HG03060 (cell line): ENCODE results near the gene SORCS2.

Experiments
- ATAC-seq: cut with Tn5 transposase; IDR thresholded peaks from one replicate; pipeline ENCODE4 v1.9.1; 2021; ENCODE audit warnings: low read depth, moderate number of reproducible peaks; ENCODE audit not compliant: unreplicated experiment

The SORCS2 gene

DNA sequence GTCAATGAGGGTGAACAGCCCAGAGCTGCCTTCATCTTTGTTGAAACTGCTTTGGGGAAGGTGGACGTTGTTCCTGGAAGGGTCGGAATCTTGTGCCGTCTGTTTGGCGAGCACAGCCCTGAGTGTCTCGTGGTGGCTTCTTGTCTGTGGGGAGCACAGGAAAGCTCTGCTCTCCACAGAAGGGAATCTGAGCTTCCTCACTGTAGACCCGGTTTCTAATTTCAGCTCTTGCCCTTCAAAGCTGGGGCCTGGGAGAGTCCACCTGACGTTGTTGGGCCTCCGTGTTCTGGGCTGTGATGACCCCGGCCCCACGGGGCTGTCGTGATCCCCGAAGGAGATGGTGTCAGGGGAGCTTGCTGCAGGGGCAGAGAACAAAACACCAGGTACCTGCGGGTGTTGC is 47.5 kb downstream of the SORCS2 start:
- no peak for ATAC-seq

DNA sequence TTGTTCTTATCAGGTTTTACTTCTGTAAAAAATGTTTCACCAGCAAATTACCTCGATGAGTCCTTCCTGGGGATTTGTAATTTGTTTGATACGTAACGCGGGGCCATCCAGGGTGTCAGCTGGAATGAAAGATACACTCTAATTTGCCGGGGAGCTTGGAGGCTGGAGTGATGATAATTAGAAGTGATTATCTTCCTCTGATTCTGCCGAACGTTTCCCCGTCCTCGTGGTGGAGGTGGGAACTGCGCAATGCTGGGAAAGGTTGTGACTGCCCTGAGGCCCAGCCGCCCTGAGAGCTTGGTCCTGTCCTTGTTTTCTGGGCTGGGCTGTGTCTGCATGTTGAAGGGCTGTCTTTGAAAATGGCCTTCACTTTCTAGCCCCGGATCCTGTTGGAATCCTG is 48.0 kb downstream of the SORCS2 start:
- no peak for ATAC-seq

DNA sequence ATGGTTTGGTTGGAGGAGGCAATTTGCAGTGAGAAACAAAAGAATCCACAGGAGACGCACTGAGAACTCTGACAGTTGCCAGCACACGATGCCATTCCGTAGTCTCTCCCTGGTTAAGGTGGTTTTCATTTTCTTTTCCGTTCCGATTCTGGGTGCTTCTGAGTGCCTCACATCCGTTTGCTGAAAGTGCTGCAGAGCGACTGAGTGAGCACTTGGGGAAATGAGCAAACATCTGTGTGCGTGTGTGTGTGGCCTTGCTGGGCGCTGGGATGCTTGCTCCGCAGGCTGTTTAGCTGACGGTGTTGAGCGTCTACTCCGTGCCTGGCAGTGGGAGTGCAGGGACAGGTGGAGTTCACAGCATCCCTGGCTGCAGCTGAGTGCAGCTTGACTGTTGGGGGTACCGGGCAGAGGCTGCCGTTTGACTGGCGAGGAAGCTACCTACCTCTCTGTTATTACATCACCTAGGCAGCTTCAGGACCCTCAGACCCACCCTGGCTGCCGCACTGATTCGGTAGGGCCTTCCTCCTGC is 49.3 kb downstream of the SORCS2 start:
- no peak for ATAC-seq

DNA sequence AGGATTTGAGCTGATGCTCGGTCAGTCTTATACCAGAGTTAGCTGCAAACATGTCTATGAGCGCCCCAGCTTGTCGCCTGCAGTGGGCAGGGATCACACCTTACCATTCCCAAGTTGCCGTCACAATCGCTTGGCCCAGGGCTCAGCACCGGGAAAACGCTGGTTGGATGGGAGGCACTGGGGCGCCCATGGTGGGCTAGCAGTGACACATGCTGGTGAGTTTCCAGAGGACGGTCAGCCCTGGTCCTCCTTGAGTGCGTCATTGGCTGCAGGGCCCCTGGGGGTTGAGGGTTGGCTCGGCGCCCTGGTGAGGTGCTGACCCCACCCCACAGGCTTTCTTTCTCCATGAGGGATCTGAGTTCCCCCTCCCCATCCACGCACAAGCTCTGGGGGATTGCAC is 50.4 kb downstream of the SORCS2 start:
- no peak for ATAC-seq

DNA sequence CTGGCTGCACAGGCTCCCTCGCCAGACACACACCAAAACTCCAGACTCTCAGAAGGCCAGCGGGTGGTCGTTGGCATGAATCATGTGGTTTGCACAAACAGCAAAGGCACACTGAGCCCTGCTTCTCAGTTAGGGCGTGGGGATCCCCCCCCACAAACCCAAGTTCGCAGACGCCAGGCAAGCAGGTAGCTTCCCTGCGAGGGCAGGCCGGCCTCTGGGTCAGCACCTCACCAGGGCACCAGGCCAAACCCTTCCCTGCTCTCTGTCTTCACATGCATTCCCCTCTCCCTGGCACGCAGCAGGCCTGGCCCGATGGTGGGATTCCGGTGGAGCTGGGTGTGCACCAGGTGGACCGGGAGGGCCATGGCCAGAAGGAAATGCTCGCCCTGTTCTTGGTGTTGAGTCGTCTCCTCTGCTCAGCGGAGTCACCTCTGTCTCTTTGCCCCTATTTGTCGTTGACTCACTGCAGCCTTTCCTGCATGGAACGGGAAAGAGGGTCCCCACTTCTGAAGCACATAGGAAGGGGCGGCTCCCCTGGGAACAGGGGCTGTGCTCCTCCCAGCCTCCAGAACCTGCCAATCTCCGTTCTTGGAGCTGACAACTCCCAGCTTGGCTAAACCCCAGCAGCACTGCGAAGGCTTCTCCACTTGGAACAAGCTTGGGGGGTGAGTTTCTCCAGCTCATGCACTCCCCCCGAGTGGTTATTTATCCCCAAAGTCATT is 51.4 kb downstream of the SORCS2 start:
- ATAC-seq: no peak

DNA sequence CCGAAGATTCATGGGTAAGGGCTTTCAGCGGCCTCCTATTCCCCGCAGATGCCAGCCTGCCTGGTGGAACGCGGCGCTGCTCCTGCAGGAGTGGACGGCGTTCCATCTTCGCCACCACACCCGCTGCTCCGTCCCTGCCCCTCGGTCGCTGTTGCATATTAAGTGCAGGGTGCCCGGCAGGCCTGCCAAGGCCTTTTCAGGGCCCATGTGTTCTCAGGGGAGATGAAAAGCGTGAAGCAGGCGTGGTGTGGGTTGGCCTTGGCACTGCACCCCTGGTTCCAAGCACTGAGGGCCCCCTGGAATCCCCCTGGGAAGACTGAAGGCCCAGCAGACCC is 52.0 kb downstream of the SORCS2 start:
- no peak for ATAC-seq

DNA sequence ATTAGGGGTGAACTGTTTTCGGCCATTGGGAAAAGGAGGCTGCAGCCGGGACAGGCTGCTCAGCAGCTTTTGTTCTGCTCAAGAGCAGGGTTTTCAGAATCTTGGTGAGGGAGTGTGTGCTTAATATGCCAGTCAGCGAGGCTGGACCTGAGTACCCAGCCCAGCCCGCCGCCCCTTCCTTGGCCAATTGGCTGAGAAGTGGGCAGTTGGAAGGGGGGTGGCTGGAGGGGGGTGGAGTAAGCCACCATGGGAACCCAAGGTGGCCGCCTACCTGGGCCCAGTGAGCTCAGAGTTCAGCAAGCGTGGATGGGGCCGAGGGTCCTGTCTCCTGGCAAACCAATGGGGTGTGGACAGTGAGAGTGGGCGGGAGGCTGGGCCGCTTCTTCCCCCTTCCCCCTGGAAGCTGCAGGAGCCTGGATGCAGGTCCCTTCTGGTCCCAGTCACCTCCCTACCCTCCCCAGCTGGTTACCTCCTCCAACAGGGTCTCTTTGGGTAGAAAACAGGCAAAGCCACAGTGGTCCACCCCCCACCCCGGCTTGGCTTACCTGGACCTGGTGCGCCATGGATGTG is 52.5 kb downstream of the SORCS2 start:
- ATAC-seq: no peak

DNA sequence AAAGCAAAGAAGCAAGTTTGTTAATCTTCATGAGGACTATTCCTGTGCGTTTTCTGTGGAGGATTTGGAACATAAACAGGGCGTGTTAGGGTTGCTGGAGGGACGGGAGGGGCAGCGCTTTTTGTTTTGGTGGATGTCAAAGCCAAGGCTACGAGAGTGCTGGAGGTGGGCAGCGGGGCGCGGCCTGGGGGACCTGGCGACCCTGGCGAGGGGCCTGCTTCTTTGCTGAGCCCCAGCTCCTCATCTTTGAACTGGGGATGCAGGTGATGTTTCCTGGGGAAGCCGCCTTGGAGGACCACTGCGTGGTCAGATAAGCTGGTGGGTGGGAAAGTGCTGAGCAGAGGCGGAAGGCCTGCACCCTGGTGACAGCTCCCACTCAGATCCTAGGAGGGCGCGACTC is 55.2 kb downstream of the SORCS2 start:
- ATAC-seq: no peak

DNA sequence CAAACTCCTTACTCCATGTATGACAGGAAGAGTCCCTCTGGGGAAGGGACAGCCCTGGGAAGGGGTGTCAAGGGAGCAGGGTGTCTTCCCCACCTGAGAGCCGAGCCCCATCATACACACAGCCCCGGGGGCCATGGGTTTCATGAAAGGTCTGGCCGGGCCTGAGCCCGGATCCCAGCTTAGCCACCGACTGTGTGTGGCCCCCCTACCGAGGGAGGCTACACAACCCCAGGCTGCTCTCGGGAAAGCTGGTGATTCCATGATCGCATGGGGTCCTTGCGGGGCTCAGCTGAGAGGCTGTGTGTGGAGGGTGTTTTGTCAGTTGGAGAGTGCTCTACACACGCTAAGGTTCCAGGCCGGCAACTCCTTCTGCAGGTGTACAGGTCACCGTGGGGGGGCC is 55.6 kb downstream of the SORCS2 start:
- ATAC-seq: no peak

DNA sequence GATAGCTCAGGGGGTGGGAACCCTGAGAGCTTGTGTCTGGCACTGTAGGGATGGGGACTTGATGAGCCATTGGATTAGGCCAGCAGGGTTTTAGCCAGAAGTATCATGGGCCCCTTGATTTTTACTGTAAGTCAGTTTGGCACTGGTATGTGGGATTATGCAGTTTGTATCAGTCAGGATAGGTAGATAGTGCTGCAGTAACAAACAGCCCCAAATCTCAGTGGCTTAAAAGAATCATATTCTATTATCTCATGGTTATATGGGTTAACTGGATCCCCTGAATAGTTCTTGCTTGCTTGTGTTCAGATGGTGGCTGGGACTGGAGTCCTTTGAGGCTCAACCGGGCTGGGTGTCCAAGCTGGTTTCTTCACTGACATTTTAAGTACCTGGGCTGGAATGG is 56.5 kb downstream of the SORCS2 start:
- no peak for ATAC-seq

DNA sequence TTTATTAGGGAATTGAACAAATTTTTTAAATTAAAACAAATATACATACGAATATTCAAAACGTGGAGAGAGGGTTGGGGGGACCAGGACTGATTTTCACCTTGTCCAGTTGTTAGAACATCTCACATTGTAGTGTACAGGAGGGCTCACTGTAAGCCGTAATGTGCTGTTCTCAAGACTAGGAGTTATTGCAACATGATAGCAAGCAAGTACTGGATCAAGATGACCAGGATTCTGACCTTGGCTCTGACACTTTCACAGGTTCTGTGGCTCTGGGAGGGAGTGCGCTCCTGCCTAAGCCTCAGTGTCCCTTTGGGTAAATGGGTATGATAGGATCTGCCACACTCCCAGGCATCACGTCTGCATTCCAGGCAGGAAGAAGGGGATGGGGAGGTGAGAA is 59.0 kb downstream of the SORCS2 start:
- ATAC-seq: no peak

DNA sequence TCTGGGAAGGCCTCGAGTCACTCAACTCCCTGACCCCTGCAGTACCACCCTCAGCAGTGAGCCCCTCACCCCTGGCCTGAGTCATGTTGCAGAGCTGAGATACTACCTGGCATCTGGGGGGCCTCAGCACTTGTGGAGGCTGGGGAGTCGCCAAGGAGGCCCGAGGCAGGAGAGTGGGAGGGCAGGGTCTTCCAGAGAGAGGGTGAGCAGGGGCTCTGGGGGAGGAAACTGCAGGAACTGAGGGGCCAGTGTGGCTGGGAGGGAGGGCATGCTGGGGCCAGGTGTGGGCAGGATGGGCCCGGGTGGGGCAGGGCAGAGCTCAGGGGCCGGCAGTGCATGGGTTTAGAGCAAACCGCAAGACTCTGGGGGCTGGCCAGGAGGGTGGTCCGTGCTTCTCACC is 59.7 kb downstream of the SORCS2 start:
- ATAC-seq: no peak

DNA sequence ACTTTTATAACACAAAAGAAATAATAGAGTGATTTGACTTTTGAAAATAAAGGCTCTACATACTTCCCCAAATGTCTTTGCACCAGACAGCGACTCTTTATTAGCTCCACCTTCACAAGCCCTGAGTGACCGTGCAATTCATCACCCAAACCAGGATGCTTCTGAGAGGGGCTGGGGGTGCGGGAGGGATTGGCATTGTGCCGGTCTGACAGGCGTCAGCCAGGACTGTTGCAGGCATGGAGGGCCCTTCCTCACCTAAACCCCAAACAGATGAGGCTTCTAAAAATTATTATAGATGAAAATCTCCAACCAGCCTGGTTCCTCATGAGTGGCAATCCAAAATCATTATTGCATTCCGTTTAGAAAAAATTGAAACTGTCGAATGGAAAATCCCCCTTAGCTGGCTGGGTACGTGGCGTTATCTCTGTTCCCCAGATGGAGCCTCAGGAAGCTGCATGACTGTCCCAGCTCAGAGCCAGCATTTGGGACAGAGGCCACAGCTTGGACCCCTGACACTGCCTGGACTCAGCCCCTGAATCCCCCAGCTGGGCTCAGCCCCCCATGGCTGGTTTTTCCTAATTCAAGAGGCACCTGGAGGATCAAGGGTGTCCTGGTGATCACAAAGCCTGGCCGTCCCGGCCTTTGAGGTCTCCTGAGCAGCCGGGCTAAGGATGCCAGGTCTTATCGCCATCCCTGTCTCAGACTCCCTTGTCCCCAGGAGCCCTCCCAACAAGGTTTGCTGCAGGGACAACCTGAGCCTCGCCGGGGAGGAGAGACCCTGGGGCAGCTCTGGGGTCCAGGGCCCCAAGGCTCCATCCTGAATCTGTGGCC is 60.4 kb downstream of the SORCS2 start:
- ATAC-seq: no peak

DNA sequence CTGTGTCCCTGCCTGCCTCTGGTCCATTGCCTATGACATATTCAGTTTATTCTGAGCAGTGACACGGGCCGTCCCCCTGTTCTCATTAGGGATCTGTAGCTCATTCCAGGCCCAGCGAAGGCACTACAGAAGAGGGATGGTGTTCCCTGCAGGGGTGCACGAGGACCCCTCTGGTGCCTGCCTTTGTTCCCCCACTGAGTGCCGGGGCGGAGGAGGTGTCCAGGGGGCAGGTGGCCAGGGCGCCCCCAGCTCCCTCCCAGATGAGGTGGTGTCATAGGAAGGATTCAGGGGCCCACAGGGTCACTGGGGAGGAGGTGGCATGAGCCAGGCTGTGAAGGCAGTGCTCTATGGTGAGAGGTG is 61.0 kb downstream of the SORCS2 start:
- ATAC-seq: no peak

DNA sequence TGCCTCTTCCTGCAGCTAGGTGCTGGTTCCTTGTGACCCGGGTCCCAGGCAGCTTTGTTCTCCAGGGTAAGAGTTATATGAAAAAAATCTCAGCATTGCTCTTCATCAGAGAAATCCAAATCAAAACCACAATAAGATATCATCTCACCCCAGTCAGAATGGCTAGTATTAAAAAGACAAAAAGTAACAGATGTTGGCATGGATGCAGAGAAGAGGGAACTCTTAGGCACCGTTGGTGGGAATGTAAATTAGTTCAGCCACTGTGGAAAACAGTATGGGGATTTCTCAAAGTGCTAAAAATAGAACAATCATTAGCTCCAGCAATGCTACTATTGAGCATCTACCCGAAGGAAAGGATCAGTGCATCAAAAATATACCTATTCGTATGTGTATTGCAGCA is 61.5 kb downstream of the SORCS2 start:
- no peak for ATAC-seq

DNA sequence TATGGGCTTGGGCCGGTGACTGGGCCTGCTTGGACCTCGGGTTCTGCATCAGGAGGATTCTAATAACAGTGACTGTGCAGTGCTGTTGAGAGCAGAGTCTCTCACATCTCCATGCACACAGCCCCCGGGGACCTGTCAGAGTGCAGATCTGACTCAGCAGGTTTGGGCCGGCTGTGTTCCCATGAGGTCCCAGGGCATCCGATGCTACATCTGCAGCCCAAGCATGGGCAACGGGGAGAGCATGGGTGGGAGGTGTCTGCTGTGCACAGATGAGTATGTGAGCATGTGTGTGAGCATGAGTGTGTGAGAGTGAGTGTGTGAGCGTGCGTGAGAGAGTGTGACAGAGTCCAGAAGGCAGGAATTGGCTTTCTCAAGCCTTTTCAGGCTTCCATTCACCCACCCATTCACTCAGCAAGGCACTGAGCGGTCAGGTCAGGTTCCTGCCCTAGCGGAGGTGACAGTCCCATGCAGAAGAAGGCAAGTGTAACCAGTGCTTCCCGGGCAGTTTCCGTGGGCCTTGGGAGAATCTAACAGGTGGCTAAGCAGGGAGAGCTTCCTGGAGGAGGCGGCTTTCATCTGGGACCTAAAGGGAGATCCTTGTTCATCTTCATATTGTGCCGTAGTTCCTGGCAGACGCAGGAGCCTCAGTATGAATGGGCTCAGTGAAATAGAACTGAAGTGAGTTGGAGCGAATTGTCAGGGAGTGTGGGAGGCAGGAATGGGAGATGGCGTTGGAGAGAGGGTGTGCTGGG is 62.6 kb downstream of the SORCS2 start:
- peak; percentile 94 for ATAC-seq

DNA sequence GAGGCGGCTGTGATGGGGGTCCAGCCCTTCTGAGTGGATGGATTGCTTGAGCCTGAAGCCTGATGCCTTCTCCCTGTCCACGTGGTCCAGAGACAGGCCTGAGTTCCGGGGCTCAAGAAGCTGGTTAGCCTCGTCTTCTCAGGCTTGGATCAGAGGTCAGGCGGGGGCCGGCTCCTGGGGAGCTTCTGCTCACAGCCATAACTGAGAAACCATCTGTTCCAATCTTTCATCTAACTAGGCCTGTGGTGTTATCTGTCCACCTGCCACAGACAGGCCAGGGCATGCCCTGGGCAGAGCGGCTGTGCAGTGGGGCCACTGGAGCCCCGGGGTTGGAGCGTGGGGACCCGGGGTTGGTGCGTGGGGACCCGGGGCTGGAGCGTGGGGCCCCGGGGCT is 63.1 kb downstream of the SORCS2 start:
- ATAC-seq: no peak

DNA sequence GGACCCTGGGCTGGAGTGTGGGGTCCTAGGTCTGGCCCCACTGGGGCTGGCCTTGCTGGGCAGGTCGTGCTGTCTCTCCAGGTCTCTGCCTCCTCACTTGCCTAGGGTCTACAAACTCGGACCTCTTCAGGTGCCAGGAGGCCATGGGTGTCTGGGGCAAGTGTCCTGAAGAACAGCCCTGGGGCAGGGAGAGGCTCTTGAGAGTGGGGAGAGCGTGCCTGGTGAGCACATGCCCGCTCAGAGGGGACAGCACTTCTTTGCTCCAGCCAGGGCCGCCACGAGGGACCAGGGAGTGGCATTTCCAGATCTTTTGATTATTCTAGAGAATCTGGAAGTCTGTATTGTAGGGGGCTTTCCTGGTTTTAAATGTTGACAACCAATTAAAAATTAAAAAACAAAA is 63.7 kb downstream of the SORCS2 start:
- no peak for ATAC-seq

DNA sequence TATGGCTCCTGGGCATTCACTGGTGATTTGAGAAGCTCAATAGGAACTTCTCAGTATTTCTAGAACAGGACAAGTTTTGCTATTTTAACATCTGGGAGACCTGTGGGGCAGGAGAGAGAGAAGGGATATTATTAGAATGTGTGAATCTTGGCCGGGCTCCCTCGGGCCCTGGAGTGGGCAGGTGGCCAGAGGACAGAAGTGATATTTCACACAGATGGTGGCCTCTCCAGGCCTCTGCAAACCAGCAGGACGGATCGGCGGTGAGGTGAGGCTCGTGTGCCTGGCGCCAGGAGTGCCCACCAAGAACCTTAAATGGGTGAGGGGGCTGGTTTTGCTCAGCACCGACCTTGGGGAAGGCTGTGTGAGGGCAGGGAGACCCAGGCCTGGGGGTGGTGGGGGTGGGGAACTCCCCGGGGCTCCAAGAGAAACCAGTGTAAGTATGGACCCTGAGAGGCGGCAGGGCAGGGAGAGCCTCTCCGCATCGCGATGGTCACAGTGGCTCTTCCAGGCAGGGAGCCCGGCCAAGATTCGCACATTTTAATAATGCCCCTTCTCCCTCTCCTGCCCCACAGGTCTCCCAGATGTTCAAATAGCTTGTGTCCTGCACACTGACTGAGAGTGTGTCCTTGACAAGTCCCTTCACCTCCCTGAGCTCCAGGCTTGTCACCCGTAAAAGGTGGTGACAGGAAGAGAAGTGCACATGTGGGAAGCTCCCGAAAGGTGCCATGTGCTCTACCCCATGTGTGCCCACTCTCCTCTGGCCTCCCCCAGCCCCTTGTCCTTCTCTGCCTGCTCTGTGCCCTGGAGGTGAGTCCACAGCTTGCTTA is 64.9 kb downstream of the SORCS2 start:
- ATAC-seq: no peak

DNA sequence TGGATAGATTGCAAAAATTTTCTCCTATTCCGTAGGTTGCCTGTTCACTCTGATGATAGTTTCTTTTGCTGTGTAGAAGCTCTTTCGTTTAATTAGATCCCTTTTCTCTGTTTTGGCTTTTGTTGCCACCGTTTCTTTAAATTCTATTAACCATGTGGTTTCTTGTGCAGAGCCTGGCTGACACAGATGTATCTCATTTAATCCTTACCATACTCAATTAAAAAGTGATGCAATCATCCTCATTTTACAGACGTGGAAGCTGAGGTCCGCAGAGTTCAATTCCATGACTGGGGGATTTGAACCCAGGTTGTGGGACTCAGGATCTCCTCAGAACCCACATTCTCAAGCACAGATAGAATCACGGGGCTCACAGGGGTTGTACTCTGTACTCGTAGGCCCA is 66.7 kb downstream of the SORCS2 start:
- no peak for ATAC-seq
